Transverse colon (tissue), 4 donors: ENCODE results near the gene KCNQ1OT1.

Experiments
- EP300 ChIP-seq: sonication (generic); formaldehyde crosslinking; IDR thresholded peaks from one replicate; pipeline ENCODE4 v1.6.1; 2017; ENCODE audit warnings: antibody characterized with exemption, low read depth
- POLR2A ChIP-seq: fragments of 450-650 bp; IDR thresholded peaks from one replicate; pipeline ENCODE4 v1.6.1; 2016; ENCODE audit warnings: antibody characterized with exemption, mild to moderate bottlenecking, moderate library complexity
- POLR2AphosphoS5 ChIP-seq, 3 donors: sonication (generic); formaldehyde crosslinking; IDR thresholded peaks; one replicate each; pipeline ENCODE4 v1.6.1; 2016; ENCODE audit warnings: antibody characterized with exemption in 3 of 3
- TF ChIP-seq, protein P1 (sequence below), 5 experiments: fragments of 200-600 bp in 3 of 5; fragments of 450-650 bp in 2 of 5; sonication (generic) in 3 of 5; IDR thresholded peaks; 1 replicate in 2 of 5; 2 replicates in 3 of 5; pipeline ENCODE4 v1.5.1; 2016 to 2017; ENCODE audit warnings: antibody characterized with exemption in 5 of 5, inconsistent platforms in 3 of 5, mild to moderate bottlenecking in 2 of 5, moderate library complexity in 1 of 5

DNA sequence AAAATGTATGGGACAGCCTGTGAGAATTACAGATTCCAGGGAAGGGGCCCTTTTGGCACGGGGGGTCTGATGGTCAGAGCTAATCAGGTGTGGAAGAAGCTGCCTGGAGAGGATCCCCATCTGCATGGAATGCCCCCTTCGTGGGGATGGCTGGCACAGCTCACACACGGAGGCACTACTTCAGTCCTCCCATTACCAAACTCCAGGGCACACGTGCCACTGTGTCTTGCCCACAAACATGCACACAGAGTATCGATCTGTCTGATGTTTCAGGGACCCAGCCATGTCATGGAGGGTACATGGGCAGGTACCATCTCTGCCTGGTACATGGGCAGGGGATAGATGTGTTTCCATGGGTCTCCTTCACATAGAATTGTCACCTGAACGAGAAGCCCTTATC, 14.7 kb downstream of the KCNQ1OT1 start:
- TF ChIP-seq POLR2A (no peak), EP300 (no peak), POLR2AphosphoS5 (IDR thresholded peaks at IDR 0.05) (no peak)
- TF ChIP-seq, protein P1, sequence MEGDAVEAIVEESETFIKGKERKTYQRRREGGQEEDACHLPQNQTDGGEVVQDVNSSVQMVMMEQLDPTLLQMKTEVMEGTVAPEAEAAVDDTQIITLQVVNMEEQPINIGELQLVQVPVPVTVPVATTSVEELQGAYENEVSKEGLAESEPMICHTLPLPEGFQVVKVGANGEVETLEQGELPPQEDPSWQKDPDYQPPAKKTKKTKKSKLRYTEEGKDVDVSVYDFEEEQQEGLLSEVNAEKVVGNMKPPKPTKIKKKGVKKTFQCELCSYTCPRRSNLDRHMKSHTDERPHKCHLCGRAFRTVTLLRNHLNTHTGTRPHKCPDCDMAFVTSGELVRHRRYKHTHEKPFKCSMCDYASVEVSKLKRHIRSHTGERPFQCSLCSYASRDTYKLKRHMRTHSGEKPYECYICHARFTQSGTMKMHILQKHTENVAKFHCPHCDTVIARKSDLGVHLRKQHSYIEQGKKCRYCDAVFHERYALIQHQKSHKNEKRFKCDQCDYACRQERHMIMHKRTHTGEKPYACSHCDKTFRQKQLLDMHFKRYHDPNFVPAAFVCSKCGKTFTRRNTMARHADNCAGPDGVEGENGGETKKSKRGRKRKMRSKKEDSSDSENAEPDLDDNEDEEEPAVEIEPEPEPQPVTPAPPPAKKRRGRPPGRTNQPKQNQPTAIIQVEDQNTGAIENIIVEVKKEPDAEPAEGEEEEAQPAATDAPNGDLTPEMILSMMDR (IDR thresholded peaks at IDR 0.05) = no peak
